Parathyroid adenoma (tissue), 2 donors: ENCODE data around the gene BCL7B.
"Not testable (repeated sequence)": the region's sequence is repeated elsewhere in the genome, so short reads cannot be mapped to it uniquely, and the experiment has no call there.

ENCODE experiments used
- H2AFZ ChIP-seq: fragments of 300-600 bp; sonication (generic); one replicate; pipeline ENCODE4 v1.7.0; 2017; ENCODE audit warnings: antibody characterized with exemption, mild to moderate bottlenecking
- H3K27ac ChIP-seq: fragments of 300-600 bp; sonication (generic); one replicate; pipeline ENCODE4 v1.7.0; 2017
- H3K27me3 ChIP-seq: fragments of 300-600 bp; sonication (generic); one replicate; pipeline ENCODE4 v1.7.0; 2017; ENCODE audit warnings: low read length; ENCODE audit not compliant: control insufficient read depth, insufficient read depth
- H3K36me3 ChIP-seq: fragments of 300-600 bp; sonication (generic); one replicate; pipeline ENCODE4 v1.7.0; 2017; ENCODE audit warnings: low read length; ENCODE audit not compliant: control insufficient read depth, insufficient read depth
- H3K4me1 ChIP-seq: fragments of 300-600 bp; sonication (generic); one replicate; pipeline ENCODE4 v1.7.0; 2017; ENCODE audit warnings: control low read depth
- H3K4me2 ChIP-seq: fragments of 300-600 bp; sonication (generic); one replicate; pipeline ENCODE4 v1.7.0; 2017; ENCODE audit warnings: low read length
- H3K4me3 ChIP-seq: fragments of 300-600 bp; sonication (generic); one replicate; pipeline ENCODE4 v1.7.0; 2017; ENCODE audit warnings: low read depth, low read length
- H3K79me2 ChIP-seq: fragments of 300-600 bp; sonication (generic); one replicate; pipeline ENCODE4 v1.7.0; 2017; ENCODE audit warnings: control low read depth
- H3K9ac ChIP-seq: fragments of 300-600 bp; sonication (generic); one replicate; pipeline ENCODE4 v1.7.0; 2017; ENCODE audit warnings: mild to moderate bottlenecking
- H3K9me3 ChIP-seq: fragments of 300-600 bp; sonication (generic); one replicate; pipeline ENCODE4 v1.7.0; 2017; ENCODE audit warnings: low read length; ENCODE audit not compliant: control insufficient read depth
- TF ChIP-seq, protein P1 (sequence below): fragments of 300-600 bp; sonication (generic); IDR thresholded peaks from one replicate; pipeline ENCODE4 v1.7.0; 2017; ENCODE audit warnings: antibody characterized with exemption, mild to moderate bottlenecking
- donor health status: primary hyperparathyroidism.

BCL7B gene

DNA sequence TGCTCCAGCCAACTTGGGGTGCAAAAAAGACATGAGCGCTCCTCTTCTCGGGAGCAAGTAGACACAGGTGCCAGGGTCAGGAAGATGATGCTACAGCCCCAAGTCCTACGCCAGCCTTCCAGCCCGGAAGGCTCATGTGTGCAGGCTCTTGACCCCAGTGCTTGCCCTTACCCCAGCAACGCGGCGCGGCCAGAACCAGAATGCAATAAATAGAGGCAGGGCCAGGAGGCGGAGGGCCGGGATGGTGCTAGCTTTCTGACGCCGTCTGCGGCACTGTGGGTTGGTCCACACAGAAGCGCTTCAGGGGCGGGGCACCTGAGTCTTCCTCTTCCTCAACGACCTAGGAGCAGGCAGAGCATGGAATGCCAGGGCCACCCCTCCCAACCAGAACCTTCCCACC, 20.4 kb downstream of the BCL7B start:
- Histone ChIP-seq H3K36me3 (no peaks in the 10 kb centered on the region), H3K27ac (no peak overlapping the region), H3K4me1 (no peaks in the 10 kb centered on the region), H3K4me3 (no peak overlapping the region), H3K79me2 (peaks cover 20% of the 10 kb centered on the region), H3K4me2 (no peak overlapping the region), H3K27me3 (no peaks in the 10 kb centered on the region), H2AFZ (no peak overlapping the region), H3K9ac (no peak overlapping the region), H3K9me3 (no peaks in the 10 kb centered on the region)
- TF ChIP-seq, protein P1, sequence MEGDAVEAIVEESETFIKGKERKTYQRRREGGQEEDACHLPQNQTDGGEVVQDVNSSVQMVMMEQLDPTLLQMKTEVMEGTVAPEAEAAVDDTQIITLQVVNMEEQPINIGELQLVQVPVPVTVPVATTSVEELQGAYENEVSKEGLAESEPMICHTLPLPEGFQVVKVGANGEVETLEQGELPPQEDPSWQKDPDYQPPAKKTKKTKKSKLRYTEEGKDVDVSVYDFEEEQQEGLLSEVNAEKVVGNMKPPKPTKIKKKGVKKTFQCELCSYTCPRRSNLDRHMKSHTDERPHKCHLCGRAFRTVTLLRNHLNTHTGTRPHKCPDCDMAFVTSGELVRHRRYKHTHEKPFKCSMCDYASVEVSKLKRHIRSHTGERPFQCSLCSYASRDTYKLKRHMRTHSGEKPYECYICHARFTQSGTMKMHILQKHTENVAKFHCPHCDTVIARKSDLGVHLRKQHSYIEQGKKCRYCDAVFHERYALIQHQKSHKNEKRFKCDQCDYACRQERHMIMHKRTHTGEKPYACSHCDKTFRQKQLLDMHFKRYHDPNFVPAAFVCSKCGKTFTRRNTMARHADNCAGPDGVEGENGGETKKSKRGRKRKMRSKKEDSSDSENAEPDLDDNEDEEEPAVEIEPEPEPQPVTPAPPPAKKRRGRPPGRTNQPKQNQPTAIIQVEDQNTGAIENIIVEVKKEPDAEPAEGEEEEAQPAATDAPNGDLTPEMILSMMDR = no peak

DNA sequence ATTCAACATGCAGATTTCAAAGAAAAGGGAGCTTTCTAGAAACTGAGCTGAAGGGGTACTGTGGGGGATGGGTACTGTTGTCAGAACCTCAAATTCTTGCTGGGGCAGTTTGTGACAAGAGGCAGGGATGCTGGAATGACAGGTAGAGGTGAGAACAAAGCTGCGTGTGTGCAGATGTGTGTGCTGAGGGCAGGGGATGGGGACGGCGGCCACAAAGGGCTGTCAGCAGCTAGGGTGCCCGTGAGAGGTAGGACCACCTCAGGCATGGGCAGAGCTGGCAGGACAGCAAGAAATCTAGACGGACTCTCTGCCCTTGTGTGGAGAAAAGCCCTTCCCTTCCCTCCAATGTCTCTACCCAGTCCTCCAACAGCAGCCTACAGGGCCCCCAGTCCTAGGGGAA, 21.0 kb downstream of the BCL7B start:
- Histone ChIP-seq H3K27me3 (no peaks in the 10 kb centered on the region), H3K9me3 (no peaks in the 10 kb centered on the region), H3K4me1 (no peaks in the 10 kb centered on the region), H3K9ac (no peak overlapping the region), H3K4me2 (no peak overlapping the region), H2AFZ (no peak overlapping the region), H3K36me3 (no peaks in the 10 kb centered on the region), H3K4me3 (no peak overlapping the region), H3K27ac (no peak overlapping the region), H3K79me2 (peaks cover 14% of the 10 kb centered on the region)
- TF ChIP-seq, protein P1 = no peak

DNA sequence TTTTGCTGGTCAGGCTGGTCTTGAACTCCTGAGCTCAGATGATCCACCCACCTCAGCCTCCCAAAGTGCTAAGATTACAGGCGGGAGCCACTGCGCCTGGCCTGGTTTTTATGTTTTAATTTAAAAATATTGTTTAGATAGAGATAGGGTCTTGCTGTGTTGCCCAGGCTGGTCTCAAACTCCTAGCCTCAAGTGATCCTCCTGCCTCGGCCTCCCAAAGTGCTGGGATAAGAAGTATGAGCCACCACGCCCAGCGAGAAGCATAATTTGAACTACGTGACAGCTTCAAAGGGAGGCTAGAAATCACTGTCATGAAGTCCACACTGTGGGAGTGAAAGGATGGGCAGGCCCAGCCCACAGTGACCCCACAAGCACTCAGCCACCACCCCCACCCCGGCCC, 21.6 kb downstream of the BCL7B start:
- not testable (repeated sequence) for H3K4me2 ChIP-seq, H3K9ac ChIP-seq, H3K9me3 ChIP-seq, H3K79me2 ChIP-seq, H3K27me3 ChIP-seq, H3K4me1 ChIP-seq, H3K4me3 ChIP-seq, H3K27ac ChIP-seq, H3K36me3 ChIP-seq, H2AFZ ChIP-seq

DNA sequence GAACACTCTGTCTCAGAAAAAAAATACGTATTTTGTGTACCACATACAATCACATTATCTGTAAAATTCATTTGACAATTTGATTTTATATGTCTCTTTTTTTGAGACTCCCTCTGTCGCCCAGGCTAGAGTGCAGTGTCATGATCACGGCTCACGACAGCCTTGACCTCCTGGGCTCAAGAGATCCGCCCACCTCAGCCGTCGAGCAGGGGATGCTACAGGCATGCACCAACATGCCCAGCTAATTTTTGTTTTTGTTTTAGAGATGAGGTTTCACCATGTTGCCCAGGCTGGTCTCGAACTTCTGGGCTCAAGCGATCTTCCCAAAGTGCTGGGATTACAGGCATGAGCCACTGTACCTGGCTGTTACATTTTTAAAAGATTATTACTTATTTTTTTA, 23.7 kb downstream of the BCL7B start:
- Histone ChIP-seq H3K9ac (no peak overlapping the region), H3K4me3 (no peak overlapping the region), H3K79me2 (no peaks in the 10 kb centered on the region), H3K27me3 (no peaks in the 10 kb centered on the region), H3K36me3 (no peaks in the 10 kb centered on the region), H3K9me3 (no peaks in the 10 kb centered on the region), H3K4me2 (no peak overlapping the region), H3K4me1 (no peaks in the 10 kb centered on the region), H3K27ac (no peak overlapping the region), H2AFZ (no peak overlapping the region)
- TF ChIP-seq, protein P1 = no peak

DNA sequence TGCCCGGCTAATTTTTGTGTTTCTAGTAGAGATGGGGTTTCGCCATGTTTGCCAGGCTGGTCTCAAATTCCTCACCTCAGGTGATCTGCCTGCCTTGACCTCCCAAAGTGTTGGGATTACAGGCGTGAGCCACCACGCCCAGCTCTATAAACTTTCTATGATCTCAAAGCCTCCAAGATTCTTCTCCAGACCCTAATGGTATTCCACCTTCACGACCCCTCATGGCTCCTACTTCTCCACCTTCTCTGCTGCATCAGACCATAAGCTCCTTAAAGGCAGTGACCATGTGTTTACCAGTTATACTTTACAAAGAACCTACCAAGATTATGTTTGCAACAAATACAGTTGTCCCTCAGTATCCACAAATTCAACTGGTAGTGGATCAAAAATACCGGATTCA, 25.3 kb downstream of the BCL7B start:
- Histone ChIP-seq H3K4me1 (no peaks in the 10 kb centered on the region), H3K4me3 (no peak overlapping the region), H2AFZ (no peak overlapping the region), H3K9ac (no peak overlapping the region), H3K27me3 (no peaks in the 10 kb centered on the region), H3K4me2 (no peak overlapping the region), H3K27ac (no peak overlapping the region), H3K36me3 (no peaks in the 10 kb centered on the region), H3K9me3 (no peaks in the 10 kb centered on the region), H3K79me2 (no peaks in the 10 kb centered on the region)
- TF ChIP-seq, protein P1 = no peak
